ENCODE results near the gene TARDBP.

The TARDBP gene

GRCh38 chr1:11056504-11056903 lies 44.0 kb downstream of the TARDBP start:
- H3K4me1 ChIP-seq (ENCODE audit: control insufficient read depth, low read length) = peaks cover 29% of the 10 kb centered on the region
- 0 out of 2 replicates have a peak, but pooled peaks cover 3% of the 10 kb centered on the region for H4K20me1 ChIP-seq (ENCODE audit: control insufficient read depth, insufficient read depth, low read depth, low read length)
- no peaks in the 10 kb centered on the region for H3K27me3 ChIP-seq (ENCODE audit: control insufficient read depth, low read length)
- peaks cover 53% of the 10 kb centered on the region for H3K36me3 ChIP-seq (ENCODE audit: control insufficient read depth, low read length)
- no peak overlapping the region for H3K4me2 ChIP-seq (ENCODE audit: low read length)
- H3K9me3 ChIP-seq (ENCODE audit: control insufficient read depth, insufficient read depth, low read length) = no peaks in the 10 kb centered on the region
- peaks cover 39% of the 10 kb centered on the region for H3K79me2 ChIP-seq (ENCODE audit: control insufficient read depth, low read length)
- no peaks in the 10 kb centered on the region for H3K9me2 ChIP-seq (replicated peaks; ENCODE audit: control insufficient read depth, low read length)
- no peak for TF ChIP-seq EZH2phosphoT487 (IDR thresholded peaks at IDR 0.05; ENCODE audit: borderline replicate concordance, low read length)
- no peak for TF ChIP-seq CTCF (IDR thresholded peaks at IDR 0.05; ENCODE audit: low read depth, low read length, poor library complexity, severe bottlenecking)
- peaks cover 8% of the 10 kb centered on the region; the same call in 1 of the 2 replicates for H3F3A ChIP-seq (ENCODE audit: control insufficient read depth, insufficient read depth)
- H3K27ac ChIP-seq (ENCODE audit: low read depth, low read length) = no peak overlapping the region
- H3K4me3 ChIP-seq (ENCODE audit: low read length) = no peak overlapping the region

DNA sequence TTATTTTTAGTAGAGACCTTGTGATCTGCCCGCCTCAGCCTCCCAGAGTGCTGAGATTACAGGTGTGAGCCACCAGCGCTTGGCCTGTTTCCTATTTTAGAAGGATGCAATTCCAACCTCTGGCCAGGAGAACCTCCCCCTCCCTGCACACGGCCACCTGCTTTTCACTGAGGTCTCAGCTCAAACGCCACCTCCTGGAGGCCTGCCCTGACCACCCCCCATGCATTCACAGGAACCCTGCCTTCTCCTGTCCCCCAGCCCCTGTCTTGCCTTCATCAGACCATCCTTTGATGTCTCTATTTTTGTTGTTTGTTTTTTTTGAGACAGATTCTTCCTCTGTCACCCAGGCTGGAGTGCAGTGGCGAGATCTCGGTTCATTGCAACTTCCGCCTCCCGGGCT lies 45.0 kb downstream of the TARDBP start:
- peaks cover 63% of the 10 kb centered on the region for H3K36me3 ChIP-seq (ENCODE audit: control insufficient read depth, low read length)
- H3K4me1 ChIP-seq (ENCODE audit: control insufficient read depth, low read length) = peaks cover 30% of the 10 kb centered on the region
- H3K4me3 ChIP-seq (ENCODE audit: low read length) = no peak overlapping the region

GRCh38 chr1:11058026-11058425 lies 45.6 kb downstream of the TARDBP start:
- H3K36me3 ChIP-seq (ENCODE audit: control insufficient read depth, low read length) = peaks cover 68% of the 10 kb centered on the region
- H3K79me2 ChIP-seq (ENCODE audit: control insufficient read depth, low read length) = peaks cover 52% of the 10 kb centered on the region
- H3K4me3 ChIP-seq (ENCODE audit: low read length) = no peak overlapping the region; the same call in 1 of the 2 replicates
- H3K4me1 ChIP-seq (ENCODE audit: control insufficient read depth, low read length) = peaks cover 34% of the 10 kb centered on the region
- no peaks in the 10 kb centered on the region for H3K27me3 ChIP-seq (ENCODE audit: control insufficient read depth, low read length)
- no peaks in the 10 kb centered on the region for H3K9me2 ChIP-seq (replicated peaks; ENCODE audit: control insufficient read depth, low read length)
- peak overlapping the region; percentile 77 for H3K4me2 ChIP-seq (ENCODE audit: low read length)
- H3F3A ChIP-seq (ENCODE audit: control insufficient read depth, insufficient read depth) = peaks cover 8% of the 10 kb centered on the region
- H4K20me1 ChIP-seq (ENCODE audit: control insufficient read depth, insufficient read depth, low read depth, low read length) = 0 out of 2 replicates have a peak, but pooled peaks cover under 1% of the 10 kb centered on the region
- H3K27ac ChIP-seq (ENCODE audit: low read depth, low read length) = no peak overlapping the region
- no peaks in the 10 kb centered on the region for H3K9me3 ChIP-seq (ENCODE audit: control insufficient read depth, insufficient read depth, low read length)
- TF ChIP-seq EZH2phosphoT487 (IDR thresholded peaks at IDR 0.05; ENCODE audit: borderline replicate concordance, low read length) (no peak), CTCF (IDR thresholded peaks at IDR 0.05; ENCODE audit: low read depth, low read length, poor library complexity, severe bottlenecking) (no peak)

More for the DNA sequence above, 45.0 kb downstream of the TARDBP start:
- TF ChIP-seq EZH2phosphoT487 (IDR thresholded peaks at IDR 0.05; ENCODE audit: borderline replicate concordance, low read length) = no peak
- TF ChIP-seq CTCF (IDR thresholded peaks at IDR 0.05; ENCODE audit: low read depth, low read length, poor library complexity, severe bottlenecking) = no peak
- Histone ChIP-seq H3K79me2 (ENCODE audit: control insufficient read depth, low read length) (peaks cover 48% of the 10 kb centered on the region), H3F3A (ENCODE audit: control insufficient read depth, insufficient read depth) (peaks cover 4% of the 10 kb centered on the region; the same call in 1 of the 2 replicates), H3K9me3 (ENCODE audit: control insufficient read depth, insufficient read depth, low read length) (no peaks in the 10 kb centered on the region), H3K4me2 (ENCODE audit: low read length) (no peak overlapping the region), H3K27ac (ENCODE audit: low read depth, low read length) (no peak overlapping the region), H4K20me1 (ENCODE audit: control insufficient read depth, insufficient read depth, low read depth, low read length) (0 out of 2 replicates have a peak, but pooled peaks cover 3% of the 10 kb centered on the region), H3K27me3 (ENCODE audit: control insufficient read depth, low read length) (no peaks in the 10 kb centered on the region), H3K9me2 (replicated peaks; ENCODE audit: control insufficient read depth, low read length) (no peaks in the 10 kb centered on the region)

Measured in DOHH2 (cell line).